K562 treated with DMSO at 1 percent for 48 hours (cell line): ENCODE data around the gene DNAJB11. TPM values are rescaled to one million over a fixed set of nuclear protein-coding genes. Genes with fewer than 3 reads are reported as not detected.

Source experiments
- total RNA-seq: library from RNA; unstranded; fragments of 300-600 nt; gene quantifications from 2 replicates; pipeline ENCODE4 v1.2.3, GENCODE V29; 2022; ENCODE audit warnings: low replicate concordance; ENCODE audit errors: extremely low read depth

Gene DNAJB11
- total RNA-seq: not detected in 2 replicates

DNA sequence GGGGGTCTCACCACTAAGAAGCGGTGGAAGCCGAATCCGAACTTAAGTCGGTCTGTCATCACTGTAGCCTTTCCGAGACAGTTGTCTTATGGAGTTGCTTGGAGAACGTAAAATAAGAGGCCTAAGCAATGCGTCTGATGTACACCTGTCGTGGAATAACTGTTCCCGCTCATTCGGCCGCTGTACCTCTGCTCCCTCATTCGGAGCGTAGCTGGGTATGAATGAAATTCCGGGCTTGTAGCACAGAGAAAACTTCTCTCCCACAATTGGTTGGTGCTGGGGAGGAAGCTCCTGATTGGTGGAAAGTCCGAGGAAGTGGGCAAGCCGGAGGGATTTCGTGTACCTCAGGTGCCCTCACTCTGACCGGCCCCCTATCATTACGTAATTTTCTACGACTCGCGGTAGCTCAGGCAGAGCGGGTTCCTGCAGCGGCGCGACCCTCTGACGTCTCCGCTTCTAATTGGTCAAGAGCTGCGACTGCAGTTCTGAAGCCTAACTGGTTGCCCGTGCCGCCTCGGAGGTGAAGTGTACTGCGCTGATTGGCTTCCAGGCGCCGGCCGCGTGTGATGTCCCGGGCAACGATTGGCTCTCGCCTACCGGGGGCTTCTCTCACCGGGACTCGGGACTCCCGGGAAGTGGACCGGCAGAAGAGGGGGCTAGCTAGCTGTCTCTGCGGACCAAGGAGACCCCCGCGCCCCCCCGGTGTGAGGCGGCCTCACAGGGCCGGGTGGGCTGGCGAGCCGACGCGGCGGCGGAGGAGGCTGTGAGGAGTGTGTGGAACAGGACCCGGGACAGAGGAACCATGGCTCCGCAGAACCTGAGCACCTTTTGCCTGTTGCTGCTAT is at the start of gene DNAJB11:
Gene DNAJB11 (plus strand): TSS at position 625 of the 845 bp plus-strand sequence. CDS start 178 bp downstream, at position 803.

DNA sequence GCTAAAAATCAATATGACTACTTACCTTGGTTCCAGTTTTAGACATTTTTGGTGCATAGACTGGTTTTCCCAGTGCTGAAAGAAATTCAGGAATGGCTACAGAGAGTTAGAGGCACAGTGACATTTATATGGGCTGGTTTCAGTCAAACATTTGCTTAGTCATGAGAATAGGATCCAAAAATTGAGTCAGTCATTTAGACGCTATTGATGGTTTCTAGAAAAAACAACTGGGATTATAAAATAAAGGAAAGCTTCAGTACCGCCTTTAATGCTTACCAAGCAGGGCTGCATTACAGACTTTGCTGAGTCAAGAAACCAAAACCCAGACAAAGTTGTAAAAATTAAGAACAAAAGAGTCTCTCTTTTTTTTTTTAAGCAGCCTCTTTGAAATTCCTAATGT is 26.2 kb upstream of the DNAJB11 start, which contains the start of gene CRYGS:
Gene CRYGS (minus strand): TSS at position 100 of the 400 bp plus-strand sequence. CDS start 54 bp downstream, at position 46.

DNA sequence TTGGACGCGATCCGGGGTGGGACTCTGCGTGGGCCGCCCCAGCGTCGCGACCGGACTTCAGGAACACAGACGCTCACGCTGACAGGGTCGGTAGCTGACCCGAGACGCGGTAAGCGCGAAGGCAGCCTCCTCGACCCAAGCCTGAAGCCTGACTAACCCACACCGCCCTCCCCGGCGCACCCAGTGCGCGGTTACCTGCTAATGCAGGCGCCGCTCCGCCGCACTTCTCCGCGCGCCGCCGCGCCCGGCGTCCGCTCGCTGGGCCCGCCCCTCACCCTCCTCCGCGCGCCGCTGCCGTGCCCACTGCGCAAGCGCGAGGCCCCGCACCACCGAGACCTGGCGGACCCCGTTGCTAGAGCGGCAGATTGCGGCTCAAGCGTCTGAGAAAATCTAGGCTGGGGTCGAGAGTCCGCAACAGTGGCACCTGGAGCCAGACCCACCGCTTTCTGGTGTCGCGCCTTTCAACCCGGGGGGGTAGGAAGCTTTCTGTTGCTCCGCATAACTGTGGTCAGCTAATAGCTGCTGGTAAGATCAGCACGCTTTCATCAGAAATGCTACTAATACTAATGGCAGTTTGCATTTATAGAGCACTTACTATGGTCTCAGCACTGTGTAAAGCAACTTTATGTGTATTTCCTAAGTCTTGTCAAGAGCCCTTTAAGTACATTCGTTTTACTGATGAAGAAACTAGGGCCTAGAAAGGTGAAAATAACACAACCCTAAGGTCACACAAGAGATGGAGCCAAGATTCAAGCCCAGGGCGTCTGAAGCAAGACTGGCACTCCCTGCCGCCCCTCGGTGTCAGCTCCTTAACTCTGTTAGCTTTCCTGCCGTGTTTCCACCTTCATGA is 3.2 kb upstream of the DNAJB11 start, which contains the start of gene TBCCD1:
Gene TBCCD1 (minus strand): TSS at position 268 of the 850 bp plus-strand sequence. CDS start 3,010 bp downstream, outside the sequence.

DNA sequence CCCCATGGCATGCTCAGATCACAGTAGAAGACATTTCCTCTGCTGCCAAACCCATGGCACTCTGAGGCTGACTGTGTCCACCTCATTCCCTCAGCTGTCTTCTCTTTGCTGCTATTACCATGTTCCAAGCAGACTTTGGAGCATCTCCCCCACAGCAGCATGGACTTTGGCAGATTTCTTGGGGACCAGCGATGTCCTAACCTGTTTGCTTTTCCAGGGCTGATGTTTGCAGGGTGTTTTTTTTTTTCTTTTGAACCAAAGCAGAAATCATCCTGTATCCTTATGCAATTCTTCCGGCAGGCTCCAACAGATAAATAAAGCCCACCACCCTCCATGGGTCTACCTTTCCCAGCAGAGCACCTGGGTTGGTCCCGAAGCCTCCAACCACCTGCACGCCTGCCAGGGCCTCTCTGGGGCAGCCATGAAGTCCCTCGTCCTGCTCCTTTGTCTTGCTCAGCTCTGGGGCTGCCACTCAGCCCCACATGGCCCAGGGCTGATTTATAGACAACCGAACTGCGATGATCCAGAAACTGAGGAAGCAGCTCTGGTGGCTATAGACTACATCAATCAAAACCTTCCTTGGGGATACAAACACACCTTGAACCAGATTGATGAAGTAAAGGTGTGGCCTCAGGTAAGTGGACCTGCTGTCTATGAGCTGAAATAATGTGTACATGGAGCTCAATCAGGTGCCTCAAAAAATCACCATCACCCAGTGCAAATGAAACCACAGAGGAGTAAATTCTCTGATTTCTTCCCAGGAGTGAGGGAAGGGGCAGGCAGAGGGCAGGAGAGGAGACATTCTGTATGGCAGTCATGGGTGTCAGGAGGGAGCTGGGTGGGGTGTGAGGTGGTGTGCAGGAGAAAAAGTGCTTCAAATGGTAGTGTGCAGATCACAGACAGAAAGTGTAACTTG is 42.5 kb downstream of the DNAJB11 start, which contains the start of gene AHSG:
Gene AHSG (plus strand): TSS at position 340 of the 916 bp plus-strand sequence. CDS start 82 bp downstream, at position 422.

Other genes starting within 250 kb of the DNAJB11 start
- not detected in 2 replicates for gene DGKG, start 208.5 kb upstream of the DNAJB11 start, total RNA-seq
- gene CRYGS, start 26.3 kb upstream of the DNAJB11 start, total RNA-seq: not detected in 2 replicates
- gene TBCCD1, start 3.4 kb upstream of the DNAJB11 start, total RNA-seq: not detected in 2 replicates
- gene AHSG, start 42.3 kb downstream of the DNAJB11 start, total RNA-seq: not detected in 2 replicates
- not detected in 2 replicates for gene FETUB, start 69.7 kb downstream of the DNAJB11 start, total RNA-seq
- gene HRG, start 95.3 kb downstream of the DNAJB11 start, total RNA-seq: not detected in 2 replicates
- not detected in 2 replicates for gene KNG1, start 146.6 kb downstream of the DNAJB11 start, total RNA-seq
- not detected in 2 replicates for gene EIF4A2, start 212.9 kb downstream of the DNAJB11 start, total RNA-seq
- not detected in 2 replicates for gene RFC4, start 235.8 kb downstream of the DNAJB11 start, total RNA-seq